Measurements from ENCODE around the gene NCOA7.

Gene NCOA7

GRCh38 chr6:125818772-125819260 is 28.1 kb downstream of the NCOA7 start:
- H3K27ac ChIP-seq (ENCODE audit: low read length): no peak overlapping the region
- peaks cover 39% of the 10 kb centered on the region for H3K36me3 ChIP-seq (ENCODE audit: insufficient read depth, low read length)

GRCh38 chr6:125819535-125820326 is 29.0 kb downstream of the NCOA7 start:
- H3K27ac ChIP-seq (ENCODE audit: low read length): no peak overlapping the region
- peaks cover 2% of the 10 kb centered on the region; the same call in 1 of the 2 replicates for H4K20me1 ChIP-seq (ENCODE audit: insufficient read depth, low read length)
- H3K4me3 ChIP-seq (ENCODE audit: low read depth in 1 of 2, low read length in 2 of 2): no peak overlapping the region
- no peaks in the 10 kb centered on the region for H3K27me3 ChIP-seq (ENCODE audit: insufficient read depth, low read length, poor library complexity)
- H3K4me1 ChIP-seq (ENCODE audit: insufficient read depth, low read length): no peaks in the 10 kb centered on the region
- H3K9me3 ChIP-seq (ENCODE audit: insufficient read depth, low read length, severe bottlenecking): no peaks in the 10 kb centered on the region
- no peak overlapping the region for H2AFZ ChIP-seq (ENCODE audit: low read depth, low read length)
- ATAC-seq (ENCODE audit: insufficient read depth, low read depth): no peak
- TF ChIP-seq EZH2 (IDR thresholded peaks at IDR 0.05; ENCODE audit: borderline replicate concordance, low read depth, low read length, severe bottlenecking) (no peak), CTCF (IDR thresholded peaks at IDR 0.05; ENCODE audit: borderline replicate concordance, extremely low read depth, low read length, poor library complexity, severe bottlenecking) (no peak)
- peaks cover 39% of the 10 kb centered on the region for H3K36me3 ChIP-seq (ENCODE audit: insufficient read depth, low read length)
- peaks cover 5% of the 10 kb centered on the region; the same call in 1 of the 2 replicates for H3K79me2 ChIP-seq (ENCODE audit: insufficient read depth, low read length)
- H3K9ac ChIP-seq (ENCODE audit: low read depth, low read length): no peak overlapping the region
- H3K4me2 ChIP-seq (ENCODE audit: insufficient read depth, low read length): no peak overlapping the region
- DNase-seq: no peak

More at GRCh38 chr6:125818772-125819260, 28.1 kb downstream of the NCOA7 start:
- ATAC-seq (ENCODE audit: insufficient read depth, low read depth) (no peak), DNase-seq (no peak)
- no peaks in the 10 kb centered on the region for H3K9me3 ChIP-seq (ENCODE audit: insufficient read depth, low read length, severe bottlenecking)
- no peak overlapping the region for H3K4me3 ChIP-seq (ENCODE audit: low read depth in 1 of 2, low read length in 2 of 2)
- no peak overlapping the region for H3K9ac ChIP-seq (ENCODE audit: low read depth, low read length)
- H4K20me1 ChIP-seq (ENCODE audit: insufficient read depth, low read length): peaks cover 2% of the 10 kb centered on the region; the same call in 1 of the 2 replicates
- H2AFZ ChIP-seq (ENCODE audit: low read depth, low read length): no peak overlapping the region
- H3K27me3 ChIP-seq (ENCODE audit: insufficient read depth, low read length, poor library complexity): no peaks in the 10 kb centered on the region
- H3K4me2 ChIP-seq (ENCODE audit: insufficient read depth, low read length): no peak overlapping the region
- peaks cover 6% of the 10 kb centered on the region for H3K4me1 ChIP-seq (ENCODE audit: insufficient read depth, low read length)
- TF ChIP-seq CTCF (IDR thresholded peaks at IDR 0.05; ENCODE audit: borderline replicate concordance, extremely low read depth, low read length, poor library complexity, severe bottlenecking) (no peak), EZH2 (IDR thresholded peaks at IDR 0.05; ENCODE audit: borderline replicate concordance, low read depth, low read length, severe bottlenecking) (no peak)
- peaks cover 5% of the 10 kb centered on the region; the same call in 1 of the 2 replicates for H3K79me2 ChIP-seq (ENCODE audit: insufficient read depth, low read length)

- Histone ChIP-seq H2AFZ (ENCODE audit: low read depth, low read length) (no peak overlapping the region), H3K4me3 (ENCODE audit: low read depth in 1 of 2, low read length in 2 of 2) (no peak overlapping the region), H3K27me3 (ENCODE audit: insufficient read depth, low read length, poor library complexity) (no peaks in the 10 kb centered on the region), H3K27ac (ENCODE audit: low read length) (no peak overlapping the region), H3K9ac (ENCODE audit: low read depth, low read length) (no peak overlapping the region), H3K36me3 (ENCODE audit: insufficient read depth, low read length) (peaks cover 24% of the 10 kb centered on the region), H3K4me2 (ENCODE audit: insufficient read depth, low read length) (no peak overlapping the region), H3K4me1 (ENCODE audit: insufficient read depth, low read length) (no peaks in the 10 kb centered on the region), H3K9me3 (ENCODE audit: insufficient read depth, low read length, severe bottlenecking) (no peaks in the 10 kb centered on the region), H4K20me1 (ENCODE audit: insufficient read depth, low read length) (peaks cover 2% of the 10 kb centered on the region; the same call in 1 of the 2 replicates), H3K79me2 (ENCODE audit: insufficient read depth, low read length) (peaks cover 5% of the 10 kb centered on the region; the same call in 1 of the 2 replicates)
- DNase-seq (no peak), ATAC-seq (ENCODE audit: insufficient read depth, low read depth) (no peak)
- TF ChIP-seq EZH2 (IDR thresholded peaks at IDR 0.05; ENCODE audit: borderline replicate concordance, low read depth, low read length, severe bottlenecking) (no peak), CTCF (IDR thresholded peaks at IDR 0.05; ENCODE audit: borderline replicate concordance, extremely low read depth, low read length, poor library complexity, severe bottlenecking) (no peak)
These were observed 31.1 kb downstream of the NCOA7 start for GRCh38 chr6:125821825-125822281.

Data from DND-41 (cell line).